ACC112 (cell line): ENCODE data around the gene FXN.

Experiments
- H2AFZ ChIP-seq: fragments of 200-600 bp; sonication (generic); one replicate; pipeline ENCODE4 v1.6.0; 2017; ENCODE audit warnings: antibody characterized with exemption, low read length; ENCODE audit not compliant: unreplicated experiment
- H3K27ac ChIP-seq: fragments of 200-600 bp; sonication (generic); 2 replicates; pipeline ENCODE4 v1.5.1; 2014; ENCODE audit warnings: low read depth, mild to moderate bottlenecking, antibody characterized with exemption, low read length, moderate library complexity
- H3K27me3 ChIP-seq: fragments of 200-600 bp; sonication (generic); 2 replicates; pipeline ENCODE4 v1.6.1; 2014; ENCODE audit warnings: mild to moderate bottlenecking, antibody characterized with exemption, low read length, moderate library complexity, mixed read lengths; ENCODE audit not compliant: insufficient read depth
- H3K36me3 ChIP-seq: fragments of 200-600 bp; sonication (generic); 2 replicates; pipeline ENCODE4 v1.6.1; 2016; ENCODE audit warnings: mild to moderate bottlenecking, antibody characterized with exemption, low read length, moderate library complexity, mixed read lengths; ENCODE audit not compliant: insufficient read depth
- H3K4me1 ChIP-seq: fragments of 200-600 bp; sonication (generic); one replicate; pipeline ENCODE4 v1.6.1; 2016; ENCODE audit warnings: low read length, mixed read lengths; ENCODE audit not compliant: insufficient read depth, unreplicated experiment, control insufficient read depth
- H3K4me3 ChIP-seq: fragments of 200-600 bp; sonication (generic); 2 replicates; pipeline ENCODE4 v1.5.1; 2014; ENCODE audit warnings: mild to moderate bottlenecking, low read depth, low read length
- H3K79me2 ChIP-seq: fragments of 200-600 bp; sonication (generic); one replicate; pipeline ENCODE4 v1.6.0; 2016; ENCODE audit warnings: low read length; ENCODE audit not compliant: control insufficient read depth, unreplicated experiment, insufficient read depth

FXN gene

GRCh38 chr9:69004836-69005235 lies 30.7 kb upstream of the FXN start:
- Histone ChIP-seq H3K27ac (no peak overlapping the region), H3K4me1 (no peaks in the 10 kb centered on the region), H2AFZ (no peak overlapping the region), H3K27me3 (peaks cover 48% of the 10 kb centered on the region), H3K4me3 (no peak overlapping the region), H3K79me2 (no peaks in the 10 kb centered on the region), H3K36me3 (no peaks in the 10 kb centered on the region)

GRCh38 chr9:69009708-69010107 lies 25.8 kb upstream of the FXN start:
- H3K36me3 ChIP-seq, result no peaks in the 10 kb centered on the region
- peaks cover 39% of the 10 kb centered on the region for H3K27me3 ChIP-seq
- H3K4me1 ChIP-seq, result no peaks in the 10 kb centered on the region
- H3K27ac ChIP-seq, result no peak overlapping the region
- no peaks in the 10 kb centered on the region for H3K79me2 ChIP-seq
- no peak overlapping the region for H2AFZ ChIP-seq
- H3K4me3 ChIP-seq, result no peak overlapping the region

- Histone ChIP-seq H3K27me3 (peaks cover 46% of the 10 kb centered on the region), H3K27ac (no peak overlapping the region), H3K4me3 (no peak overlapping the region), H3K4me1 (no peaks in the 10 kb centered on the region), H3K79me2 (no peaks in the 10 kb centered on the region), H2AFZ (no peak overlapping the region), H3K36me3 (no peaks in the 10 kb centered on the region)
These were observed 22.7 kb upstream of the FXN start for GRCh38 chr9:69012696-69013381.

GRCh38 chr9:69013382-69013727 lies 22.2 kb upstream of the FXN start:
- H2AFZ ChIP-seq, result no peak overlapping the region
- peaks cover 41% of the 10 kb centered on the region for H3K27me3 ChIP-seq
- H3K79me2 ChIP-seq, result no peaks in the 10 kb centered on the region
- H3K4me1 ChIP-seq, result no peaks in the 10 kb centered on the region
- H3K27ac ChIP-seq, result no peak overlapping the region
- H3K4me3 ChIP-seq, result no peak overlapping the region
- H3K36me3 ChIP-seq, result no peaks in the 10 kb centered on the region

- Histone ChIP-seq H3K4me1 (no peaks in the 10 kb centered on the region), H3K79me2 (no peaks in the 10 kb centered on the region), H3K27me3 (peaks cover 43% of the 10 kb centered on the region), H3K4me3 (no peak within 1 kb of the TSS), H3K36me3 (no peaks in the 10 kb centered on the region), H3K27ac (no peak within 1 kb of the TSS), H2AFZ (no peak within 1 kb of the TSS)
These were observed 21.5 kb upstream of the FXN start, which contains the start of gene PRKACG for GRCh38 chr9:69014013-69014412. PRKACG (minus strand) TSS chr9:69014113; CDS start chr9:69014092, 21 bp downstream.

GRCh38 chr9:69016191-69017096 lies 19.1 kb upstream of the FXN start:
- H2AFZ ChIP-seq, result no peak overlapping the region
- no peaks in the 10 kb centered on the region for H3K4me1 ChIP-seq
- H3K27me3 ChIP-seq, result peaks cover 44% of the 10 kb centered on the region
- no peaks in the 10 kb centered on the region for H3K79me2 ChIP-seq
- H3K4me3 ChIP-seq, result no peak overlapping the region
- no peak overlapping the region for H3K27ac ChIP-seq
- no peaks in the 10 kb centered on the region for H3K36me3 ChIP-seq

- Histone ChIP-seq H3K79me2 (no peaks in the 10 kb centered on the region), H3K4me3 (no peak overlapping the region), H3K4me1 (no peaks in the 10 kb centered on the region), H3K36me3 (no peaks in the 10 kb centered on the region), H3K27ac (no peak overlapping the region), H3K27me3 (peaks cover 53% of the 10 kb centered on the region), H2AFZ (no peak overlapping the region)
These were observed 16.8 kb upstream of the FXN start for GRCh38 chr9:69018737-69019136.

GRCh38 chr9:69019808-69020207 lies 15.7 kb upstream of the FXN start:
- H3K4me1 ChIP-seq, result no peaks in the 10 kb centered on the region
- H3K36me3 ChIP-seq, result no peaks in the 10 kb centered on the region
- H3K4me3 ChIP-seq, result no peak overlapping the region
- peaks cover 64% of the 10 kb centered on the region for H3K27me3 ChIP-seq
- no peaks in the 10 kb centered on the region for H3K79me2 ChIP-seq
- H2AFZ ChIP-seq, result no peak overlapping the region
- no peak overlapping the region for H3K27ac ChIP-seq

GRCh38 chr9:69020301-69021145 lies 15.0 kb upstream of the FXN start:
- H3K27ac ChIP-seq, result no peak overlapping the region
- H3K4me3 ChIP-seq, result no peak overlapping the region
- no peaks in the 10 kb centered on the region for H3K36me3 ChIP-seq
- peaks cover 60% of the 10 kb centered on the region for H3K27me3 ChIP-seq
- H3K79me2 ChIP-seq, result no peaks in the 10 kb centered on the region
- H2AFZ ChIP-seq, result no peak overlapping the region
- H3K4me1 ChIP-seq, result no peaks in the 10 kb centered on the region

- Histone ChIP-seq H2AFZ (no peak overlapping the region), H3K27ac (no peak overlapping the region), H3K4me3 (no peak overlapping the region), H3K27me3 (peaks cover 53% of the 10 kb centered on the region), H3K36me3 (no peaks in the 10 kb centered on the region), H3K79me2 (no peaks in the 10 kb centered on the region), H3K4me1 (no peaks in the 10 kb centered on the region)
These were observed 11.9 kb upstream of the FXN start for GRCh38 chr9:69023650-69024049.
